H9 (cell line): ENCODE measurements around the gene CBY1. TPM values are rescaled to one million over a fixed set of nuclear protein-coding genes. Genes with fewer than 3 reads are reported as not detected.

Experiments
- DNase-seq: peaks from one replicate; pipeline ENCODE4 v3.0.0-alpha.2; 2017
- H2AFZ ChIP-seq: one replicate; pipeline ENCODE4 v1.6.1; 2013; ENCODE audit warnings: mild to moderate bottlenecking, low read length, control low read depth, moderate library complexity
- H2AK5ac ChIP-seq: 2 replicates; pipeline ENCODE4 v1.6.1; 2013; ENCODE audit warnings: low read length, control low read depth, mixed read lengths; ENCODE audit not compliant: insufficient read length
- H2BK120ac ChIP-seq: one replicate; pipeline ENCODE4 v1.6.1; 2013; ENCODE audit warnings: low read depth, mild to moderate bottlenecking, low read length, control low read depth, inconsistent platforms; ENCODE audit not compliant: poor library complexity, severe bottlenecking
- H2BK12ac ChIP-seq: 2 replicates; pipeline ENCODE4 v1.6.1; 2013; ENCODE audit warnings: low read length, control low read depth, mixed read lengths, low read depth; ENCODE audit not compliant: insufficient read length
- H2BK15ac ChIP-seq: 2 replicates; pipeline ENCODE4 v1.6.1; 2013; ENCODE audit warnings: low read depth, low read length, control low read depth
- H2BK20ac ChIP-seq: one replicate; pipeline ENCODE4 v1.6.1; 2013; ENCODE audit warnings: low read depth, mild to moderate bottlenecking, low read length, control low read depth, inconsistent platforms; ENCODE audit not compliant: poor library complexity, severe bottlenecking
- H2BK5ac ChIP-seq: 2 replicates; pipeline ENCODE4 v1.6.1; 2013; ENCODE audit warnings: low read length, control low read depth, mixed read lengths; ENCODE audit not compliant: insufficient read length
- H3K14ac ChIP-seq: 2 replicates; pipeline ENCODE4 v1.6.1; 2013; ENCODE audit warnings: low read length, control low read depth; ENCODE audit not compliant: insufficient read depth
- H3K18ac ChIP-seq: 2 replicates; pipeline ENCODE4 v1.6.1; 2013; ENCODE audit warnings: low read depth, mild to moderate bottlenecking, mixed read lengths, low read length, control low read depth; ENCODE audit not compliant: insufficient read length
- H3K23ac ChIP-seq: 2 replicates; pipeline ENCODE4 v1.6.1; 2013; ENCODE audit warnings: low read length, control low read depth, mixed read lengths, low read depth; ENCODE audit not compliant: insufficient read length
- H3K23me2 ChIP-seq: 2 replicates; pipeline ENCODE4 v1.6.1; 2013; ENCODE audit warnings: low read depth, mild to moderate bottlenecking, mixed read lengths, low read length, control low read depth; ENCODE audit not compliant: insufficient read length, poor library complexity, severe bottlenecking
- H3K27ac ChIP-seq: 2 replicates; pipeline ENCODE4 v1.5.1; 2013; ENCODE audit warnings: low read length, control low read depth, mixed read lengths, low read depth; ENCODE audit not compliant: insufficient read length
- H3K27me3 ChIP-seq: 2 replicates; pipeline ENCODE4 v1.6.1; 2013; ENCODE audit warnings: low read length, control low read depth, inconsistent platforms; ENCODE audit not compliant: insufficient read depth
- H3K4ac ChIP-seq: 2 replicates; pipeline ENCODE4 v1.6.1; 2013; ENCODE audit warnings: low read depth, mild to moderate bottlenecking, control low read depth, inconsistent platforms, low read length, moderate library complexity
- H3K4me1 ChIP-seq: 2 replicates; pipeline ENCODE4 v1.6.1; 2013; ENCODE audit warnings: low read length, control low read depth, inconsistent platforms; ENCODE audit not compliant: insufficient read depth
- H3K4me2 ChIP-seq: 2 replicates; pipeline ENCODE4 v1.6.1; 2013; ENCODE audit warnings: low read length, control low read depth, mixed read lengths; ENCODE audit not compliant: insufficient read length, insufficient read depth
- H3K56ac ChIP-seq: 2 replicates; pipeline ENCODE4 v1.6.1; 2013; ENCODE audit warnings: low read depth, mild to moderate bottlenecking, mixed read lengths, low read length, control low read depth; ENCODE audit not compliant: insufficient read length
- H3K79me1 ChIP-seq: 2 replicates; pipeline ENCODE4 v1.6.1; 2013; ENCODE audit warnings: low read depth, mild to moderate bottlenecking, moderate library complexity, low read length, control low read depth, inconsistent platforms; ENCODE audit not compliant: insufficient read depth, poor library complexity, severe bottlenecking
- H3K79me2 ChIP-seq: 2 replicates; pipeline ENCODE4 v1.6.1; 2013; ENCODE audit warnings: low read length, control low read depth, inconsistent platforms; ENCODE audit not compliant: insufficient read depth
- H3K9ac ChIP-seq: 2 replicates; pipeline ENCODE4 v1.6.1; 2013; ENCODE audit warnings: low read length, control low read depth, mixed read lengths; ENCODE audit not compliant: insufficient read length; ENCODE audit errors: extremely low read depth
- H3K9me3 ChIP-seq: one replicate; pipeline ENCODE4 v1.6.1; 2013; ENCODE audit warnings: low read depth, low read length, inconsistent platforms; ENCODE audit not compliant: control insufficient read depth
- H3T11ph ChIP-seq: one replicate; pipeline ENCODE4 v1.6.1; 2013; ENCODE audit warnings: mild to moderate bottlenecking, low read length, control low read depth, inconsistent platforms
- H4K20me1 ChIP-seq: one replicate; pipeline ENCODE4 v1.6.1; 2013; ENCODE audit not compliant: control insufficient read depth, insufficient read length, insufficient read depth
- H4K5ac ChIP-seq: 2 replicates; pipeline ENCODE4 v1.6.1; 2013; ENCODE audit warnings: low read depth, mild to moderate bottlenecking, mixed read lengths, low read length, control low read depth; ENCODE audit not compliant: insufficient read length
- H4K8ac ChIP-seq: replicated peaks from 2 replicates; pipeline ENCODE4 v1.6.1; 2013; ENCODE audit warnings: low read length, control low read depth, mixed read lengths, low read depth; ENCODE audit not compliant: insufficient read length
- H4K91ac ChIP-seq: 2 replicates; pipeline ENCODE4 v1.6.1; 2013; ENCODE audit warnings: low read depth, mild to moderate bottlenecking, moderate library complexity, mixed read lengths, low read length, control low read depth; ENCODE audit not compliant: insufficient read length
- H3K27ac Mint-ChIP-seq, 3 experiments: 2 replicates in 2 of 3; 3 replicates in 1 of 3; pipeline ENCODE4 v1.8.0; 2020 to 2021; ENCODE audit warnings: mixed read lengths in 3 of 3, mild to moderate bottlenecking in 1 of 3, moderate library complexity in 1 of 3
- H3K27me3 Mint-ChIP-seq: 2 replicates; pipeline ENCODE4 v1.8.0; 2021; ENCODE audit warnings: low read depth, mild to moderate bottlenecking, moderate library complexity, mixed read lengths
- H3K36me3 Mint-ChIP-seq, 3 experiments: 2 replicates in 2 of 3; 3 replicates in 1 of 3; pipeline ENCODE4 v1.8.0; 2020 to 2021; ENCODE audit warnings: low read depth in 3 of 3, mixed read lengths in 3 of 3; ENCODE audit not compliant: insufficient read depth in 1 of 3
- H3K4me1 Mint-ChIP-seq, 2 experiments: 2 replicates each; pipeline ENCODE4 v1.8.0; 2020; ENCODE audit warnings: mixed read lengths in 2 of 2
- H3K4me3 Mint-ChIP-seq, 2 experiments: 2 replicates in 1 of 2; 3 replicates in 1 of 2; pipeline ENCODE4 v1.8.0; 2020 to 2021; ENCODE audit warnings: mild to moderate bottlenecking in 2 of 2, mixed read lengths in 2 of 2, moderate library complexity in 1 of 2
- H3K9me3 Mint-ChIP-seq, 2 experiments: 2 replicates in 1 of 2; 3 replicates in 1 of 2; pipeline ENCODE4 v1.8.0; 2020; ENCODE audit warnings: mild to moderate bottlenecking in 2 of 2, mixed read lengths in 2 of 2, moderate library complexity in 1 of 2
- WGBS: extraction: QIAGEN DNeasy Blood & Tissue Kit; methylation state at CpG from one replicate; pipeline ENCODE4 v1.1.7; 2013; ENCODE audit warnings: missing lambda C conversion rate, low lambda C conversion rate, mixed read lengths; ENCODE audit not compliant: insufficient read length; ENCODE audit errors: extremely low coverage; 5-methylcytosine and 5-hydroxymethylcytosine counted together
- total RNA-seq: library from RNA; stranded (reverse); gene quantifications from 2 replicates; pipeline ENCODE4 v1.2.1, GENCODE V29; 2021
- TF ChIP-seq, protein P1 (sequence below): fragments of 200-600 bp; sonication (generic); conservative IDR thresholded peaks from 3 replicates; pipeline ENCODE4 v1.8.0; 2021; ENCODE audit warnings: antibody characterized with exemption, mild to moderate bottlenecking

CBY1 gene
- total RNA-seq, 1 experiment from 2014 or later, result 26.6 TPM

DNA sequence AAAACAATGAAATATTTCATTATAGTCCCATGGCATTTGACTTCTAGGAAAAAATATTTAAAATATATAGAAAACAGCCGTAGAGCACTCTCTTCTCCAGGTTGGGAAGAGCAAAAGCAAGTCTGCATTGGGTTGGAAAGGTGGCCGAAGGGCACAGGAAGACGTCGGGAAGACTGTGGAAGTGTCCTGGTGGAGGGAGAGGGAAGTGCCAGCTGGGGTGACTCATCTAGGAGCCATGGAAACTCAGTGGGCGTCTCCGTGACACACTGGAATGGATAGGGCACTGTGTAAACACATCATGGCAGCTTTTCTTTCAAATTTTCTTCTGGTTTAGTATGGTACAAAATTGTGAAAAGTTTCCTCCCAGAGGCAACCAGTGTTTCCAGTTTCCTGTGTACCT is 62.0 kb downstream of the CBY1 start:
- Histone ChIP-seq H3K79me2 (peaks cover 4% of the 10 kb centered on the region; the same call in 1 of the 2 replicates), H3K23me2 (no peaks in the 10 kb centered on the region), H3K27ac (no peak overlapping the region), H2AFZ (no peak overlapping the region), H3K9ac (no peak overlapping the region), H2AK5ac (no peak overlapping the region), H2BK5ac (no peak overlapping the region), H3K4me2 (no peak overlapping the region), H4K5ac (no peak overlapping the region), H2BK12ac (no peak overlapping the region), H3T11ph (no peak overlapping the region), H3K27me3 (no peaks in the 10 kb centered on the region), H4K91ac (no peak overlapping the region), H3K23ac (no peak overlapping the region), H4K20me1 (no peaks in the 10 kb centered on the region), H2BK120ac (no peak overlapping the region), H2BK20ac (no peak overlapping the region), H3K56ac (no peak overlapping the region), H3K4me1 (no peaks in the 10 kb centered on the region; the same call in 1 of the 2 replicates), H3K14ac (no peak overlapping the region), H3K9me3 (no peaks in the 10 kb centered on the region), H3K79me1 (no peaks in the 10 kb centered on the region), H4K8ac (no peak overlapping the region), H3K4ac (no peak overlapping the region), H3K18ac (no peak overlapping the region), H2BK15ac (no peak overlapping the region)
- no peak for DNase-seq
- TF ChIP-seq, protein P1, sequence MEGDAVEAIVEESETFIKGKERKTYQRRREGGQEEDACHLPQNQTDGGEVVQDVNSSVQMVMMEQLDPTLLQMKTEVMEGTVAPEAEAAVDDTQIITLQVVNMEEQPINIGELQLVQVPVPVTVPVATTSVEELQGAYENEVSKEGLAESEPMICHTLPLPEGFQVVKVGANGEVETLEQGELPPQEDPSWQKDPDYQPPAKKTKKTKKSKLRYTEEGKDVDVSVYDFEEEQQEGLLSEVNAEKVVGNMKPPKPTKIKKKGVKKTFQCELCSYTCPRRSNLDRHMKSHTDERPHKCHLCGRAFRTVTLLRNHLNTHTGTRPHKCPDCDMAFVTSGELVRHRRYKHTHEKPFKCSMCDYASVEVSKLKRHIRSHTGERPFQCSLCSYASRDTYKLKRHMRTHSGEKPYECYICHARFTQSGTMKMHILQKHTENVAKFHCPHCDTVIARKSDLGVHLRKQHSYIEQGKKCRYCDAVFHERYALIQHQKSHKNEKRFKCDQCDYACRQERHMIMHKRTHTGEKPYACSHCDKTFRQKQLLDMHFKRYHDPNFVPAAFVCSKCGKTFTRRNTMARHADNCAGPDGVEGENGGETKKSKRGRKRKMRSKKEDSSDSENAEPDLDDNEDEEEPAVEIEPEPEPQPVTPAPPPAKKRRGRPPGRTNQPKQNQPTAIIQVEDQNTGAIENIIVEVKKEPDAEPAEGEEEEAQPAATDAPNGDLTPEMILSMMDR, result peak; percentile 59
- Mint-ChIP-seq H3K4me3 (no peak overlapping the region), H3K27ac (0 out of 7 replicates have a peak overlapping the region, but pooled peaks of 1 of the 3 experiments have one; percentile 43), H3K9me3 (no peaks in the 10 kb centered on the region), H3K27me3 (no peaks in the 10 kb centered on the region), H3K36me3 (peaks cover 21 to 70% (median 59%) of the 10 kb centered on the region in 3 experiments), H3K4me1 (peaks cover 8 to 27% of the 10 kb centered on the region in 2 experiments)
- no CpG with 5 or more reads among the region's 6 CpGs for WGBS
